Inflammatory macrophage treated with lipopolysaccharide for 4 hours (primary cell): ENCODE results near the gene TPSG1.
"Not testable (repeated sequence)": the region's sequence is repeated elsewhere in the genome, so short reads cannot be mapped to it uniquely, and the experiment has no call there.

ENCODE experiments used
- DNase-seq: peaks from one replicate; pipeline ENCODE4 v3.0.0-alpha.2; 2020

The TPSG1 gene

GRCh38 chr16:1213796-1214372 is 11.2 kb downstream of the TPSG1 start:
- no peak for DNase-seq

GRCh38 chr16:1213231-1213630 is 11.8 kb downstream of the TPSG1 start:
- DNase-seq = no peak

GRCh38 chr16:1212616-1213194 is 12.4 kb downstream of the TPSG1 start:
- DNase-seq = no peak

DNA sequence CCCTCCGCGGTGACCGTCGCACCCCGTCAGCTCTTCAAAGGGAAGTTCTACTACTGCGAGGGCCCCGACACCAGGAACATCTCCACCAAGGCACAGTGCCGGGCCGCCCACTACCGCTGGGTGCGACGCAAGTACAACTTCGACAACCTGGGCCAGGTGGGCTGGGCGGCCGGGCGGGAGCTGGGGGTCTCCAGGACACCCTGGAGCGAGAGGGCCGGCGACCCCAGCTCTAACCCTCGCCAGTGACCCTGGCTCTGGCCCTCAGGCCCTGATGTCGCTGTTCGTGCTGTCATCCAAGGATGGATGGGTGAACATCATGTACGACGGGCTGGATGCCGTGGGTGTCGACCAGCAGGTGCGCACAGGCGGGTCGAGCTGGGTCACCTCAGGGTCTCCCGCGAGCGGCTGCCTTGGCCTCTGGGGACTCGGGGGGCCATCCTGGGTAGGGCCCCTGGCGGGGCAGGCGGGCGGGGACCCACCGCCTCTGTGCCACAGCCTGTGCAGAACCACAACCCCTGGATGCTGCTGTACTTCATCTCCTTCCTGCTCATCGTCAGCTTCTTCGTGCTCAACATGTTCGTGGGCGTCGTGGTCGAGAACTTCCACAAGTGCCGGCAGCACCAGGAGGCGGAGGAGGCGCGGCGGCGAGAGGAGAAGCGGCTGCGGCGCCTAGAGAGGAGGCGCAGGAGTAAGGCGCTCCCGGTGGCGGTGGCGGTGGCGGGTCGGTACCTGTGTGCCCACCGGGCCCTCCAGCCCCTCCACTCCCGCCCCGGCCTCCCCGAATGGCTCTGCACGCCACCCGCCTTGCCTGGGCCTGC is 13.4 kb downstream of the TPSG1 start:
- DNase-seq = no peak

- no peak for DNase-seq
Measured at GRCh38 chr16:1210461-1210860, 14.6 kb downstream of the TPSG1 start.

- DNase-seq = no peak
Measured at GRCh38 chr16:1209081-1209480, 16.0 kb downstream of the TPSG1 start.

GRCh38 chr16:1208239-1208830 is 16.7 kb downstream of the TPSG1 start:
- no peak for DNase-seq

DNA sequence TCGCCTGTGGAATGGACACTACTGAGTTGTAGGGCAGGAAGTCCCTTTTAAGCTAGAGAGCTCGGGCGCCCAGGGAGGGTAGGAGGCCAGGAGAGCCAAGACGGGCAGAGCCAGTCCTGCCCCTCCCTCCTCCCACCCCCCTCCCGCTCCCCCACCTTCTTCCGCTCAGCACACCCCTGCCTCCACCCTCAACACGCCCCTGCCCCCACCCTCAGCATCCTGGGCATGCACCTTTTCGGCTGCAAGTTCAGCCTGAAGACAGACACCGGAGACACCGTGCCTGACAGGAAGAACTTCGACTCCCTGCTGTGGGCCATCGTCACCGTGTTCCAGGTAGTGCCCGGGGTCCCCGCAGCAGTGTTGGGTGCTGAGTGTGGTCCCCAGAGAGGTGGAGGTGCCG is 18.3 kb downstream of the TPSG1 start:
- no peak for DNase-seq

DNA sequence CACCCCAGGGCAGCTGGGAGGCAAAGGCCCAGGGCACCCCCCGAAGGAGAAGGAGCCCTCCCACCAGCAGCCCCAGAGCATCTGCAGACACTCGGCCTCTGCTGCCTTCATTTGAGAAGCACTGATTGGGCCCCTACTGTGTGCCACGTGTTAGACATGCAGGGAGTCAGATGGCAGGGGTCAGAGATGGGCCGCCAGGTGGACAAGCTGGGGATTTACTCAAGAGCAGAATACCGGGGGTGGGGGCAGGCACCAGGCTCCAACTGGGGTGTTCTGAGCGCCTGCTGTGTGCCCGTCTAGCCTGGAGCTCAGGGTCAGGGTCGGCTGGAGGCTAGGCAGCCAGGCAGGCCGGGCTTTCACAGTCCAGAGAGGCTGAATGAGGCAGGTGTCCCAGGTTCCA is 18.7 kb downstream of the TPSG1 start:
- no peak for DNase-seq

GRCh38 chr16:1204933-1205332 is 20.1 kb downstream of the TPSG1 start:
- DNase-seq = no peak

DNA sequence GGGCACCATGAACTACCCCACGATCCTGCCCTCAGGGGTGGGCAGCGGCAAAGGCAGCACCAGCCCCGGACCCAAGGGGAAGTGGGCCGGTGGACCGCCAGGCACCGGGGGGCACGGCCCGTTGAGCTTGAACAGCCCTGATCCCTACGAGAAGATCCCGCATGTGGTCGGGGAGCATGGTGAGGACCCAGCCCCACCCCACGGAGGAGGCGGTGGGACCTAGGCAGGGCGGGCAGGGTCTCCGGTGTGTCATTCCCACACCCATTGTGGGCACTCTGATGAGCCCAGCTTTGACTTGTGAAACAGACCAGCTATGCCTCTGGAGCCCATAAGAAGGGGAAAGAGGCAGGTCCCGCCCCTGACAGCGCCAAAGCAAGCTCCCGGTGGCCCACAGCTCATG is 22.8 kb downstream of the TPSG1 start:
- DNase-seq = no peak

DNA sequence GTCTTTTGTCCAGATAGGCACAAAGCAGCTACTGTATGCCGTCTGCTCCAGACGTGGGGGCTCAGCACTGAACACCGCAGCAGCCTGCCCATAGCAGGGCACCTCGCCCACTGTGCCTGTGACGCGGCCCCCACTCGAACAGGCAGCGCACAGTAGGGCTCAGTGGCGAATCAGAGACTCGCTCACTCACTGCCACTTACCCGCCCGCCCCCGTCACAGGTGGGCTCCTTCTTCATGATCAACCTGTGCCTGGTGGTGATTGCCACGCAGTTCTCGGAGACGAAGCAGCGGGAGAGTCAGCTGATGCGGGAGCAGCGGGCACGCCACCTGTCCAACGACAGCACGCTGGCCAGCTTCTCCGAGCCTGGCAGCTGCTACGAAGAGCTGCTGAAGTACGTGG is 23.6 kb downstream of the TPSG1 start:
- no peak for DNase-seq

DNA sequence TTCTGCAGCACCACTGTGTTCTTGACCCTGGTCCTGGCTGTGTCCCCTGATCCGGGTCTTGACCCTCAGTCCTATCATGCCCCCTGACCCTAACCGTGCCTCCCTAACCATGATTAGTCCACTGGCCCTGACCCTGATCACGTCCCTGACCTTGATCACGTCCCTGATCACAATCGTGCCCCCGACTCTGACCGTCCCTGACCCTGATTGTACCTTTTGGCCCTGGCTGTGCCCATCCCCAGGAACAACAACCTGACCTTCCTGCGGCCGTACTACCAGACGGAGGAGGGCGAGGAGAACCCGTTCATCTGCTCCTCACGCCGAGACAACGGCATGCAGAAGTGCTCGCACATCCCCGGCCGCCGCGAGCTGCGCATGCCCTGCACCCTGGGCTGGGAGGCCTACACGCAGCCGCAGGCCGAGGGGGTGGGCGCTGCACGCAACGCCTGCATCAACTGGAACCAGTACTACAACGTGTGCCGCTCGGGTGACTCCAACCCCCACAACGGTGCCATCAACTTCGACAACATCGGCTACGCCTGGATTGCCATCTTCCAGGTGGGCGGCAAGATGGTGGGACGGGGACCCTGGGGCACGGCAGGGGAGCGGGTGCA is 24.9 kb downstream of the TPSG1 start:
- DNase-seq = no peak

DNA sequence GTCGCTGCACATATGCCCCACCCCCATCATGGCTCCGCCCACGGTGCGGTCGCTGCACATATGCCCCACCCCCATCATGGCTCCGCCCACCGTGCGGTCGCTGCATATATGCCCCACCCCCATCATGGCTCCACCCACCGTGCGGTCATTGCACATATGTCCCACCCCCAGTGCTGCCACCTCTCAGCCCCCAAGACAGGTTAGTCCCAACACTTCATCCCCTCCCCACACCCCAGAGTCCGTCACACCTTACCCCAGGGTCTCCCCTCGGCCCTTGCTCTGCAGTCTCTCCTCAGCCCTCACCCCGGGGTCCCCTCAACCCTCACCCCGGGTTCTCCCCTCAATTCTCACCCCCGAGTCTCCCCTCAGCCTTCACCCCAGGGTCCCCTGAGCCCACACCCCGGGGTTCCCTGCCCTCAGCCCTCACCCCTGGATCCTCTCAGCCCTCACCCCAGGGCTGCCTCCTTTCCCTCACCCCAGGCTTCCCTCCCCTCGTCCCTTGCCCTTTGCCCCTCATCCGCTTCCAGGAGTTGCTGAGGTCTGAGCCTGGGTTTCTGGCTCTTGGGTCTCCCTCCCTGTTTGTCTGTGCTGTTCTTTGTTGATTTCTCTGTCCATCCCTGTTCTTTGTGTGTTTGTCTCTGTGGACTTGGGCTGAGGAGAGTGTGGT is 25.6 kb downstream of the TPSG1 start:
- DNase-seq = no peak

DNA sequence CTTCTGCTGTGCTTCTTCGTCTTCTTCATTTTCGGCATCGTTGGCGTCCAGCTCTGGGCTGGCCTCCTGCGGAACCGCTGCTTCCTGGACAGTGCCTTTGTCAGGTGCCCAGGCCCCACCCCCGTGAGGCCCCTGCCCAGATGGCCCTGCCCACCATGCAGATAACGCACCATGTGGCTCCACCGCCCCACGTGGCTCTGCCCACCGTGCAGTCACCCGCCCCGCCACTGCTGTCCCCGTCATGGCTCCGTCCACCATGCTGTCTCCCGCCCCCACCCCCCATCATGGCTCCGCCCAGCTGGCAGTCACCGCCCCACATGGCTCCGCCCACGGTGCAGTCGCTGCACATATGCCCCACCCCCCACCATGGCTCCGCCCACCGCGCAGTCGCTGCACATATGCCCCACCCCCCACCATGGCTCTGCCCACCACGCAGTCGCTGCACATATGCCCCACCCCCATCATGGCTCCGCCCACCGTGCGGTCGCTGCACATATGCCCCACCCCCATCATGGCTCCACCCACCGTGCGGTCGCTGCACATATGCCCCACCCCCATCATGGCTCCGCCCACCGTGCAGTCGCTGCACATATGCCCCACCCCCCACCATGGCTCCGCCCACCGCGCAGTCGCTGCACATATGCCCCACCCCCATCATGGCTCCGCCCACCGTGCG is 26.3 kb downstream of the TPSG1 start:
- not testable (repeated sequence) for DNase-seq

DNA sequence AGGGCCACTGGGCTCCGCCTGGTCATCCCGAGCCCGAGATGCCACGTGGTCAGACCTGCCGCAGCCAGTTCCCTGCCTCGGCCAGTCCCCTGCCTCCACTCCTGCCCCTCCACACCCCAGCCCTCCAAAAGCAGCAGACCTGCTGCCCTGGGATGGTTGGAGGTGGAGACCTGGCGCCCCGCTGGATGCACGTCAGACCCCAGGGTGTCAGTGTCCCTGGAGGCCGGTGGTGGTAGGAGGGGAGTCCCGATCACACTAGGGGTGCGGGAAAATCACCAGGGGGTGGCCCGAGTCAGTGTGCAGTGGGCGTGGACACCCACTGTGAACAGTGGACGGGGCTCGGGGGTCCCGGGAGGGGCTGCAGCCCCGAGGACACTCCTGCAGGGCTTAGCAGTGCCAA is 26.9 kb downstream of the TPSG1 start:
- DNase-seq = no peak

DNA sequence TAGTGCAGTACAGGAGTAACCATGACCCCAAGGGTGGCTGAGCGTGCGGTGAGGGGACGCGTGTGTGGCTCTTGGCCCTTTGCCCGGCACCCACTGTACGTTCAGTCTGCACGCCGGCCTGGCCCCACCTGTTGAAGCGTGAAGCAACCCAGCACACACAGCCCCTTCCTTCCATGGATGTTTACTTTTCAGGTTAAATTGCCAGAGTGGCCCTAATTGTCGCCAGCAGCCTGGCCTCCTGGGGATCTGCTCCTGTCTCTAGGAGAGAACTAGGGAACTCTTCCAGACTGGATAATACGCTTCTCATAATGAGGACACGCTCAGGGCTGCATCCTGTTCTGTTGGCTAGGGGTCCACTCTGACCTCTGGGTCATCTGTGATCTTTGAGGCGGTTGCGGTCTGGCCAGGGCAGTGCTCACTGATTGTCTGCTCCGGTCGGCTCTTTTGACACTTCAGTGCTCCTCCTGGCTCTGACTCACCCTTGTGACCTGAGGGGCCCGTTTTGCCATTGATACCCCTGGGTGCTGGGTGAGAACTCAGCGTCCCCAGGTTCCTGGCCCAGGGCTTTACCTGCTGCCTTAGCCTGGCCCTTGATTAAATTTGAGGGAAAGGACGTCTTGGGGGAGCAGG is 27.7 kb downstream of the TPSG1 start:
- no peak for DNase-seq

DNA sequence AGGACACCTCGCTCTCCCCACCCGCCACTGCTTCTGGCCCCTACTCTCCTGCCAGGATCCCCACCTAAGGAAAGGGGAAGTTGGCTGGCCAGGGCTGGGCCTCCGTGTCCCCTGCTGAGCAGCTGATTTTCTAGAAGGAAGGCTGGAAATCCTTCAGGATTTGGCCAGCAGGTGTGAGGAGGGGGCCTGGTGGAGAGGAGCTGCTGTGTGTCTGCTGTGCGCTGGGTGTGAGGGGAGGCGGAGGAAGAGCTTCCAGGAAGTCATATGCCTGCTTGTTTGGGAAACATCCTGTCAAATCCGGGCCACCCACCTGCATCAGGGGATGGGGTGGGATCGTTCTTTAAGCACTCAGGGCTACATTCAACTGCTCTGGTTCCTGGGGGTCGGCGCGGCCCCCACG is 28.6 kb downstream of the TPSG1 start:
- no peak for DNase-seq

DNA sequence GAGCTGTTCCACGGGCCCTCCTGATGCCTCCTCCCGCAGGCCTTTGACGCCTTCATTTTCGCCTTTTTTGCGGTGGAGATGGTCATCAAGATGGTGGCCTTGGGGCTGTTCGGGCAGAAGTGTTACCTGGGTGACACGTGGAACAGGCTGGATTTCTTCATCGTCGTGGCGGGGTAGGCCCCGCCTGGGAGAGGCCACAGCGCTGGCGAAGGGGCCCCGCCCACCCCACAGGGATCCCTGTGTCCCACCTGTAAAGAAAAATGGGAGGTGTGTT is 29.7 kb downstream of the TPSG1 start:
- DNase-seq = no peak

DNA sequence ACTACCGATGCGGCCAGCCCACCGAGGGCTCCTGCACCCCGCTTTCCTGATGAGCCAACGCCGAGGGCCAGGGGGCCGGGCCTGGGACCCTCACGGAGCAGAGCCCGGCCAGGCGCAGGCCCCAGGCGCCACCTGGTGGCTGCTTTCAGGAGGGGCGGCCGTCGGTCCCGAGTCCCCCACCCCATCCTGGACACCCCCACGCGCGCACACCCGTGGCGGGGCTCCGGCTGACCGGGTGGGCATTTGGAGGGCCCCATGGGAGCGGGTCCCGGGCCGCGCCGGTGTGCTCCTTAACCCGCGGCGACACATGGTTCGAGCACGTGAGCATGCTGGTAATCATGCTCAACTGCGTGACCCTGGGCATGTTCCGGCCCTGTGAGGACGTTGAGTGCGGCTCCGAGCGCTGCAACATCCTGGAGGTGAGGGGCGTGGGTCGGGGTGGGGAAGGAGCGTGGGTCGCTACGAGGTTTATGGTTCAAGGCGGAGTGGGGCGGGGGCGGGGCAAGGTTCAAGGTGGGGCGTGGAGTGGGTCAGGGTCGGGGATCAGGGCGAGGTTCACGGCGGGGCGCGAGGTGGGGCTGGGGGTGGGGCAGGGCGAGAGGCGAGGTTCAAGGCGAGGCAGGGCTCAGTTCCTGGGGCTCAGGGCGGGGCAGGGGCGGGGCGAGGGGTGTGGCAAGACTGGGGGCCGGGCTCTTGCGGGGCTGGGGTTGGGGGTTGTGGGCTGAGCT is 30.2 kb downstream of the TPSG1 start:
- DNase-seq = no peak

GRCh38 chr16:1193825-1194581 is 31.1 kb downstream of the TPSG1 start:
- no peak for DNase-seq
